ENCODE results near the gene TSFM.
A peak's percentile ranks its signal among the peaks of the same experiment; 100 is the strongest.

Gene TSFM

DNA sequence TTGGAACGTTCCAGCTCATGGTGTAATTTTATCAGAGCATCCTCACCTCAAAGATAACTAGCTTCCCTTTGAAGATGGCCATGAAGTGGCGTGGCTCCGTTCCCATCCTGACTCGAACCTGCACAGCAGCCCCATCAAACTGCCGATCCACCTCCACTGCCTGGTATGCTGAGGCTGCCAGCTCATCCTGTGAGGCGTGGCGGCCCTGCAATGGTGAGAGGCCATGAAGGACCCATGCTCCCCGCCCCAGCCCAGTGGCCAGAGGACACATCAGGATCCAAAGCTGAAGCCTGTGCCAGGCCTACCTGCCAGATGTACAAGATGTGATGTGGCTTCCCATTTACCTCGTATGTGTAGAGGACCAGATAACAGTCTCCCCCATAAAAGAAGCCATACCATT lies 24.7 kb downstream of the TSFM start:
- Histone ChIP-seq H3K4me3 (no peak overlapping the region), H3K27me3 (no peaks in the 10 kb centered on the region), H3K27ac (no peak overlapping the region), H3K4me1 (peaks cover 0 to 6% (median 4%) of the 10 kb centered on the region in 4 donors), H3K36me3 (peaks cover 19 to 79% (median 51%) of the 10 kb centered on the region in 3 donors), H3K9me3 (no peaks in the 10 kb centered on the region)
- TF ChIP-seq, protein P1, sequence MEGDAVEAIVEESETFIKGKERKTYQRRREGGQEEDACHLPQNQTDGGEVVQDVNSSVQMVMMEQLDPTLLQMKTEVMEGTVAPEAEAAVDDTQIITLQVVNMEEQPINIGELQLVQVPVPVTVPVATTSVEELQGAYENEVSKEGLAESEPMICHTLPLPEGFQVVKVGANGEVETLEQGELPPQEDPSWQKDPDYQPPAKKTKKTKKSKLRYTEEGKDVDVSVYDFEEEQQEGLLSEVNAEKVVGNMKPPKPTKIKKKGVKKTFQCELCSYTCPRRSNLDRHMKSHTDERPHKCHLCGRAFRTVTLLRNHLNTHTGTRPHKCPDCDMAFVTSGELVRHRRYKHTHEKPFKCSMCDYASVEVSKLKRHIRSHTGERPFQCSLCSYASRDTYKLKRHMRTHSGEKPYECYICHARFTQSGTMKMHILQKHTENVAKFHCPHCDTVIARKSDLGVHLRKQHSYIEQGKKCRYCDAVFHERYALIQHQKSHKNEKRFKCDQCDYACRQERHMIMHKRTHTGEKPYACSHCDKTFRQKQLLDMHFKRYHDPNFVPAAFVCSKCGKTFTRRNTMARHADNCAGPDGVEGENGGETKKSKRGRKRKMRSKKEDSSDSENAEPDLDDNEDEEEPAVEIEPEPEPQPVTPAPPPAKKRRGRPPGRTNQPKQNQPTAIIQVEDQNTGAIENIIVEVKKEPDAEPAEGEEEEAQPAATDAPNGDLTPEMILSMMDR (IDR thresholded peaks at IDR 0.05), result no peak
- no peak for DNase-seq
- intact Hi-C loops (cut with DNase I; ENCODE audit: low total_unique reads), result no loop called here

DNA sequence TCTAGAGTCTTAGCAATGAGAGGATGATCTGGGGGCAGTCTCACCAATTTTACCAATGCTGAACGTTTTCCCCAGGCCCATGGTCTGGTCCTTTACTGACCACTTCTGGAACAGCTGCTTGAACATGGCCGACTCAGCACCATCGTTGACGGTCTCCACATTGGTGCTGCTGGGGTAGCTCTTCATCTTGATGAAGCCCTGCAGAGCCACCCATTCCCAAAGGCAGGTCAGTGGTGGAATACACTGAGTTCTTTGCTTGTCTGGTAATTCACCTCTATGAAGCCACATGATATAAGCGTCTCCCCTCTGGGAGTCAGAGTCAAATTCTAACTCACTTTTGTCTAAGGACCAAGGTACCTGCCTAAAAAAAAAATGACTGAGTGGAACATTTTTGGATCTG lies 25.8 kb downstream of the TSFM start:
- TF ChIP-seq, protein P1 (IDR thresholded peaks at IDR 0.05), result no peak
- H3K4me1 ChIP-seq, result peaks cover 0 to 5% (median 3%) of the 10 kb centered on the region in 4 donors
- H3K27ac ChIP-seq, result no peak overlapping the region
- no peaks in the 10 kb centered on the region for H3K27me3 ChIP-seq
- H3K4me3 ChIP-seq, result no peak overlapping the region
- peaks cover 13 to 81% (median 50%) of the 10 kb centered on the region in 3 donors for H3K36me3 ChIP-seq
- intact Hi-C loops (cut with DNase I; ENCODE audit: low total_unique reads), result no loop called here
- H3K9me3 ChIP-seq, result no peaks in the 10 kb centered on the region
- DNase-seq, result no peak

DNA sequence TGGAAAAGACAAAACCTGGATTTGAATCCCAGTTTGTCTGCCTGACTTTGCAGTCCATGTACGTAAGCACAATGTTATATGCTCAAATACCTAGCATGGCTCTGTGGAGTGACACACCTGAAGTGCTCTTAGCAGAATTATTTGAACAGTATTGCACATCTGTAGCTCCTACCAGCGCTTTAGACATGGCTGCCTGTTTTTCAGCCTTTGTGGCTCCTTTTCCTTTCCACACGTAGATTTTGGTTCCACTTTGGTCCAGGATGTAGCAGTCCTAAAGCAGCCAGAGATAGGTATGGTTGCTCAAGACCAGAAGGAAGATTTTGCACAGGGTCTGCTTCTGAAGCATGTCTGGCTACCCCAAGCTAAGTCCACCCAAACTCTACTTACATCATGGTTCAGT lies 26.8 kb downstream of the TSFM start:
- intact Hi-C loops (cut with DNase I; ENCODE audit: low total_unique reads), result no loop called here
- no peak overlapping the region for H3K27ac ChIP-seq
- H3K4me3 ChIP-seq, result no peak overlapping the region
- H3K36me3 ChIP-seq, result peaks cover 10 to 84% (median 50%) of the 10 kb centered on the region in 3 donors
- H3K9me3 ChIP-seq, result no peaks in the 10 kb centered on the region
- TF ChIP-seq, protein P1 (IDR thresholded peaks at IDR 0.05), result no peak
- H3K27me3 ChIP-seq, result no peaks in the 10 kb centered on the region
- H3K4me1 ChIP-seq, result peaks cover 0 to 11% (median 7%) of the 10 kb centered on the region in 4 donors
- DNase-seq, result no peak

DNA sequence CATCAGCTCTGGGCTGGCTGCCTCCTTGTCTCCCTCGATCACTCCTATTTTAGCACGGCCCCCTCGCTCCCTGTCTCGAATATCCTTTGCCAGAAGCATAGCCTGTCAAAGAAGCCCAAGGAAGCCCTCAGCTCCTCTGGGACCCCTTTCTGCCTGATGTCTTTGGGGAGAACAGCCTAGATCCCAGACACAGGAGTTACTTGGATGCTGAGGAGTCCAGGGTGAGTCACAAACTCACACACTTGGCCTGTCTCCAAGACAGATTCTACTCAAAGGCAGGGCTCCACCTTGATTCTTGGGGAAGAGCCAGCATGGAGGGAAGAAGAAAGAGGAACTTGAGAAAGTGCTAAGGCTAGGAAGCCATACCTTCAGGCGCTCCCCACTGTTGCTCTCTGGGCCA lies 27.9 kb downstream of the TSFM start:
- TF ChIP-seq, protein P1 (IDR thresholded peaks at IDR 0.05), result no peak
- Histone ChIP-seq H3K4me1 (peaks cover 0 to 21% (median 13%) of the 10 kb centered on the region in 4 donors), H3K9me3 (no peaks in the 10 kb centered on the region), H3K4me3 (no peak overlapping the region), H3K27ac (no peak overlapping the region), H3K36me3 (peaks cover 10 to 79% (median 50%) of the 10 kb centered on the region in 3 donors), H3K27me3 (no peaks in the 10 kb centered on the region)
- DNase-seq, result no peak
- intact Hi-C loops (cut with DNase I; ENCODE audit: low total_unique reads), result no loop called here

DNA sequence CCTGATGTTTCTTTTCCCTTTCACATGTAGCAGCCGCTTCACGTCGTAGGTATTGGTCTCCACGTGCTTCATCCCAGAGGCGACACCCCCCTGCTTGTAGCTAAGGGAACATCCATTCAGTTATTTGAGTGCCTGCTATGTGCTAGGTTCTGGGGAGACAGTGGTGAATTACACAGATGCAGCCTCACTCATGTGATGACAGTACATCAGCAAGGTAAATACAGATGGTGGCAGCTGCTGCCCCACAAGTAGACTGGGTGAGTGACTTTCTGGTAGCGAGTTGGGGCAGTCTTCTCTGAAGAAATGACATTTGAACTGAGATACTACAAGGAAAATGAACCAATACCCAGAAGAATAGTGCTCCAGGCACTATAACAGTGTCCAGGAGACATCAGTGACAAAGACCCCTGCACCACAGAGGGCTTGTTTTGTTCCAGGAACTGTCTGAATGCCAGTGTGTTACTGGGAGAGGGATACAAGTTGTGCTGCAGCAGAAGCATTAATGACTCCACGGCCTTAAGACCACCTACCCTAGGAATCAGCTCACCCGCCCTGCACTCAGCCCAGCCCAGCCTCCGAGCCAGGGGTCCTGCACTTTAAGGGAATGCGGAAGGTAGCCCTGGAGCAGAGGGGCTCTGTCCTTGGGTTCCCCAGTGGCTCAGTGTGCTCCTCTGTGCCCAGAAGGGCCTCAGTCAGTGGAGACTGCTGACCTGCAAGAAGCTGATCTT lies 28.6 kb downstream of the TSFM start:
- Histone ChIP-seq H3K4me1 (peaks cover 0 to 29% (median 15%) of the 10 kb centered on the region in 4 donors), H3K36me3 (peaks cover 10 to 74% (median 48%) of the 10 kb centered on the region in 3 donors), H3K27ac (no peak overlapping the region), H3K4me3 (no peak overlapping the region), H3K27me3 (no peaks in the 10 kb centered on the region), H3K9me3 (no peaks in the 10 kb centered on the region)
- intact Hi-C loops (cut with DNase I; ENCODE audit: low total_unique reads), result no loop called here
- TF ChIP-seq, protein P1 (IDR thresholded peaks at IDR 0.05), result no peak
- peak in 1 of 2 donors; percentile 31 for DNase-seq
